DOHH2 (cell line): Measurements from ENCODE around the gene DLGAP1.

Experiments
- H3F3A ChIP-seq: fragments of 200-600 bp; sonication (generic), shearing (Covaris generic); 2 replicates; pipeline ENCODE4 v1.6.0; 2016; ENCODE audit warnings: antibody characterized with exemption, mild to moderate bottlenecking; ENCODE audit not compliant: control insufficient read depth, insufficient read depth
- H3K27ac ChIP-seq: fragments of 200-600 bp; sonication (generic); 2 replicates; pipeline ENCODE4 v1.5.1; 2014; ENCODE audit warnings: low read depth, mild to moderate bottlenecking, low read length, moderate library complexity
- H3K27me3 ChIP-seq: fragments of 200-600 bp; sonication (generic); 2 replicates; pipeline ENCODE4 v1.6.1; 2014; ENCODE audit warnings: mild to moderate bottlenecking, low read length, mixed read lengths; ENCODE audit not compliant: control insufficient read depth
- H3K36me3 ChIP-seq: fragments of 200-600 bp; sonication (generic); 2 replicates; pipeline ENCODE4 v1.6.1; 2014; ENCODE audit warnings: mild to moderate bottlenecking, low read length, moderate library complexity, mixed read lengths; ENCODE audit not compliant: control insufficient read depth
- H3K4me1 ChIP-seq: fragments of 200-600 bp; sonication (generic); 2 replicates; pipeline ENCODE4 v1.6.1; 2014; ENCODE audit warnings: mild to moderate bottlenecking, low read length, mixed read lengths; ENCODE audit not compliant: control insufficient read depth
- H3K4me2 ChIP-seq: fragments of 200-600 bp; sonication (generic); 2 replicates; pipeline ENCODE4 v1.6.0; 2014; ENCODE audit warnings: mild to moderate bottlenecking, low read length, moderate library complexity
- H3K4me3 ChIP-seq: fragments of 200-600 bp; sonication (generic); 2 replicates; pipeline ENCODE4 v1.5.1; 2014; ENCODE audit warnings: mild to moderate bottlenecking, low read length, mixed read lengths
- H3K79me2 ChIP-seq: fragments of 200-600 bp; sonication (generic); 2 replicates; pipeline ENCODE4 v1.6.1; 2014; ENCODE audit warnings: mild to moderate bottlenecking, low read length, mixed read lengths; ENCODE audit not compliant: control insufficient read depth
- H3K9me2 ChIP-seq: fragments of 200-600 bp; sonication (generic); replicated peaks from 2 replicates; pipeline ENCODE4 v1.6.1; 2014; ENCODE audit warnings: mild to moderate bottlenecking, low read length, mixed read lengths; ENCODE audit not compliant: control insufficient read depth
- H3K9me3 ChIP-seq: fragments of 200-600 bp; sonication (generic); 2 replicates; pipeline ENCODE4 v1.6.1; 2014; ENCODE audit warnings: antibody characterized with exemption, low read length, mixed read lengths; ENCODE audit not compliant: control insufficient read depth, insufficient read depth
- H4K20me1 ChIP-seq: fragments of 200-600 bp; sonication (generic); 2 replicates; pipeline ENCODE4 v1.6.0; 2014; ENCODE audit warnings: low read depth, mild to moderate bottlenecking, antibody characterized with exemption, low read length, moderate library complexity; ENCODE audit not compliant: control insufficient read depth, insufficient read depth
- EZH2phosphoT487 ChIP-seq: fragments of 200-600 bp; sonication (generic); IDR thresholded peaks from 2 replicates; pipeline ENCODE4 v1.6.1; 2017; ENCODE audit warnings: borderline replicate concordance, mild to moderate bottlenecking, antibody characterized with exemption, low read length, moderate library complexity, mixed read lengths
- TF ChIP-seq, protein P1 (sequence below): fragments of 200-600 bp; sonication (generic); IDR thresholded peaks from one replicate; pipeline ENCODE4 v1.5.1; 2014; ENCODE audit warnings: antibody characterized with exemption, mild to moderate bottlenecking, low read depth, low read length; ENCODE audit not compliant: poor library complexity, severe bottlenecking

Gene DLGAP1

DNA sequence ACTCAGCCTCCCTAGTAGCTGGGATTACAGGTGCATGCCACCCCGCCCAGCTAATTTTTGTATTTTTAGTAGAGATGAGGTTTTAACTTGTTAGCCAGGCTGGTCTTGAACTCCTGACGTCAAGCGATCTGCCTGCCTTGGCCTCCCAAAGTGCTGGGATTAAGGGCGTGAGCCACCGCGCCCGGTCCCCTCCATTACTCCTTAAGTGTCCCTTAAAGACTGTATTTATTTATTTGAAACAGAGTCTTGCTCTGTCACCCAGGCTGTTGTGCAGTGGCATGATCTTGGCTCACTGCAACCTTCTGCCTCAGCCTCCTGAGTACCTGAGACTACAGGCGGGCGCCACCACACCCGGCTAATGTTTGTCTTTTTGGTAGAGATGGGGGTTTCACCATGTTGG is 856.5 kb downstream of the DLGAP1 start:
- Histone ChIP-seq H3K4me2 (no peak overlapping the region), H3K4me3 (no peak overlapping the region), H3K4me1 (peaks cover 56% of the 10 kb centered on the region), H3K27ac (no peak overlapping the region), H3F3A (peaks cover 11% of the 10 kb centered on the region), H3K36me3 (0 out of 2 replicates have a peak, but pooled peaks cover 2% of the 10 kb centered on the region), H3K9me3 (no peaks in the 10 kb centered on the region), H3K9me2 (no peaks in the 10 kb centered on the region), H3K27me3 (no peaks in the 10 kb centered on the region), H4K20me1 (no peaks in the 10 kb centered on the region), H3K79me2 (peaks cover 8% of the 10 kb centered on the region)
- no peak for TF ChIP-seq EZH2phosphoT487
- TF ChIP-seq, protein P1, sequence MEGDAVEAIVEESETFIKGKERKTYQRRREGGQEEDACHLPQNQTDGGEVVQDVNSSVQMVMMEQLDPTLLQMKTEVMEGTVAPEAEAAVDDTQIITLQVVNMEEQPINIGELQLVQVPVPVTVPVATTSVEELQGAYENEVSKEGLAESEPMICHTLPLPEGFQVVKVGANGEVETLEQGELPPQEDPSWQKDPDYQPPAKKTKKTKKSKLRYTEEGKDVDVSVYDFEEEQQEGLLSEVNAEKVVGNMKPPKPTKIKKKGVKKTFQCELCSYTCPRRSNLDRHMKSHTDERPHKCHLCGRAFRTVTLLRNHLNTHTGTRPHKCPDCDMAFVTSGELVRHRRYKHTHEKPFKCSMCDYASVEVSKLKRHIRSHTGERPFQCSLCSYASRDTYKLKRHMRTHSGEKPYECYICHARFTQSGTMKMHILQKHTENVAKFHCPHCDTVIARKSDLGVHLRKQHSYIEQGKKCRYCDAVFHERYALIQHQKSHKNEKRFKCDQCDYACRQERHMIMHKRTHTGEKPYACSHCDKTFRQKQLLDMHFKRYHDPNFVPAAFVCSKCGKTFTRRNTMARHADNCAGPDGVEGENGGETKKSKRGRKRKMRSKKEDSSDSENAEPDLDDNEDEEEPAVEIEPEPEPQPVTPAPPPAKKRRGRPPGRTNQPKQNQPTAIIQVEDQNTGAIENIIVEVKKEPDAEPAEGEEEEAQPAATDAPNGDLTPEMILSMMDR, result no peak

DNA sequence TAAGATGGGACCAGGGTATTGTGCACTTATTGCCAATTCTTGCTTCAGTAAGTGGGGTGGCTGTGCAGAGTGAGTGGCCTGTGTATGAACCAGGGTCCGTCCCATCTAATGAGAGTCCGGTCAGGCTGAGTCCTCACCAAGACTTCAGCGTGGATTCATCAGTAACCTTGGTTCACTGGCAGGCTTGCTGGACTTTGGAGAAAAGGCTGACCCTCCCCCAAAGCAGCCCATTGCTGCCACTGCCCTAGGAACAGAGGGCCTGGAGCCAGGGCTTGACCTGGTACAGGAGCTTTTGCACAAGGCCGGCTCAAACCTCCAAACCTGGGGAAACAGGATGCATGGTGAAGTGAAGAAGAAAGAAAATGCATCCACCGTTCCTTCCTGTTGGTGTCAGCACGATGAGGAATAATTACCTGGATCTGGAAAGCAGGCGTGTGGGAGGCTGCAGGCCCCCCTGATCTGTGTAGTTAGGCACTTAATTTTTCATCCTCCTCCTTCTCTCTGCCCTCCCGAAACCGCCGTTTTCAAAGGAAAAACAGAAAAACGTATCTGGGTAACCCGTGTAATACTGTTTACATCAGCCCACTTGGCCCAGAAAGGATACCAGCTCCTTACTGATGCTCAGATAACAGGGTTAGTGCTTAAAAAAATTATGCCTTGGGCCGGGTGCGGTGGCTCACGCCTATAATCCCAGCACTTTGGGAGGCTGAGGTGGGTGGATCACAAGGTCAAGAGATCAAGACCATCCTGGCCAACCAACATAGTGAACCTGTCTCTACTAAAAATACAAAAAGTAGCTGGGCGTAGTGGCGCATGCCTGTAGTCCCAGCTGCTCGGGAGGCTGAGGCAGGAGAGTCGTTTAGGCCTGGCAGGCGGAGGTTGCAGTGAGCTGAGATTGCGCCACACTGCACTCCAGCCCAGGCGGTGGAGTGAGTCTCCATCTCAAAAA is 857.4 kb downstream of the DLGAP1 start:
- Histone ChIP-seq H3F3A (peaks cover 11% of the 10 kb centered on the region), H3K27ac (peak overlapping the region; percentile 81), H3K4me1 (peaks cover 55% of the 10 kb centered on the region), H3K79me2 (peaks cover 8% of the 10 kb centered on the region), H3K9me2 (no peaks in the 10 kb centered on the region), H3K4me3 (peak overlapping the region; percentile 73; the same call in 1 of the 2 replicates), H4K20me1 (no peaks in the 10 kb centered on the region), H3K27me3 (no peaks in the 10 kb centered on the region), H3K36me3 (0 out of 2 replicates have a peak, but pooled peaks cover 2% of the 10 kb centered on the region), H3K4me2 (peak overlapping the region; percentile 82; the same call in 1 of the 2 replicates), H3K9me3 (no peaks in the 10 kb centered on the region)
- no peak for TF ChIP-seq EZH2phosphoT487
- TF ChIP-seq, protein P1, result no peak

- 0 out of 2 replicates have a peak, but pooled peaks cover 2% of the 10 kb centered on the region for H3K36me3 ChIP-seq
- peak overlapping the region; percentile 82 for H3K4me2 ChIP-seq
- peaks cover 11% of the 10 kb centered on the region for H3F3A ChIP-seq
- H3K4me3 ChIP-seq, result peak overlapping the region; percentile 73
- H3K4me1 ChIP-seq, result peaks cover 52% of the 10 kb centered on the region
- H3K9me2 ChIP-seq, result no peaks in the 10 kb centered on the region
- H4K20me1 ChIP-seq, result no peaks in the 10 kb centered on the region
- H3K27ac ChIP-seq, result peak overlapping the region; percentile 81
- H3K79me2 ChIP-seq, result peaks cover 8% of the 10 kb centered on the region
- H3K27me3 ChIP-seq, result no peaks in the 10 kb centered on the region
- no peak for TF ChIP-seq EZH2phosphoT487
- TF ChIP-seq, protein P1, result peak; percentile 53
- H3K9me3 ChIP-seq, result no peaks in the 10 kb centered on the region
Observed at GRCh38 chr18:3596637-3597384, 858.3 kb downstream of the DLGAP1 start.
